DMS 273 (cell line): ENCODE data around the gene NHERF2.

Source experiments
- DNase-seq: peaks from one replicate; lab custom pipeline; 2025; ENCODE audit not compliant: unreplicated experiment; lab: John Stamatoyannopoulos, UW

NHERF2 gene

DNA sequence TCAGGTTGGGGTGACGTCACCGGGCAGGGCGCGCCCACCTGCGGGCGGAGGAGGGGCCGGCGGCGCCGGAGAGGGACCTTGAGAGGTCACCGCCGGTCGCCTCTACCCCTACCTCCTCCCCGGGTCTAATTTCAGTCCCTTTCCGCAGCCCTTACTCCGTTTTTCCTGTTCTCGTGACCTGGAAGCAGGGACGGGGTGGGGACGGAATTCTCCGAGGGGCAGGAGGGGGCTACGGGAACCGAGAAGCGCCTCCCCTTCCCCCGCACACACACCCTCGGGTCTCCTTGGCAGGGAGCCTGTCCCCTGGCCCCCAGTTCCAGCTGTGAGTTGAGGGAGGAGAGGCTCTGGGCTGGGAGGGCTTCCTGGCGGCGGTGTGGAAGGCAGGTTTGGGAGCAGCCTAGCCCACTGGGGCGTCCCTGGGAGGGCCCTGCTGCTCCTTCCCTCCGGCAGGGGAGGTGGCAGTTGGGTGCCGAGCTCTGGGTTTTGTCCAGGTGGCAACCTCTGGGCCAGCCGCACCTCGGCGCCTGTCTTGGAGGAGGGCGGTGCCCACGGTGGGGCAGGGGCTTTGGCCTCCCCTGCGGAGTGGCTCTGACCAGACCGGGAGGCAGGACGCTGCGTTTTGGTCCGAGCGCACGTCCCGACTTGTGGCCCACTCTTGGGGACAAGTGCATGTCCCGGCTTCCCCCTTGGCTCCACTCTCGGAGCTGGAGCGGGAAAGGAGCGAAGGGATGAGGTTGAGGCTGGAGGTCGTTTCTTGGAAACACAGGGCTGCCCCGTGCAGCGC lies 36.2 kb upstream of the NHERF2 start:
- DNase-seq, result peak; percentile 45

DNA sequence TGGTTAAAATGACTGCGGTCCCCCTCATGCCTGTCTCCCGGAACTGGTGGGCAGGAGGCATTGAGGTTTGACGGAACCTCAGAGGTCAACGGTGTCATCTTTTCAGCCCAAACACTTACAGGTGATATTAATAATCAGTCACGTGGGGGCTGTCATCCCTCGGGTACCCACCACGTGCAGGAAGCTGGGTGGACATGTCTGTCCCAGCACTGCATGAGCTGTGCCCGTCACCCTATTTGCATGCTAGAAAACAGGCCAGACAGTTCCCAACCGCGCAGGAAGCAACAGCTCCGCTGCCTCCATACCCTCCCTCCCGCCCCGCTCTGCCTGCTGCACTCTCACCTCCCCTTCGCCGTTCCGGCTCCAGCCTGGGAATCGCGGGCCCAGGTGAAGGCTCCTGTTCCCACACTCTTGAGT lies 35.6 kb upstream of the NHERF2 start:
- DNase-seq, result no peak

DNA sequence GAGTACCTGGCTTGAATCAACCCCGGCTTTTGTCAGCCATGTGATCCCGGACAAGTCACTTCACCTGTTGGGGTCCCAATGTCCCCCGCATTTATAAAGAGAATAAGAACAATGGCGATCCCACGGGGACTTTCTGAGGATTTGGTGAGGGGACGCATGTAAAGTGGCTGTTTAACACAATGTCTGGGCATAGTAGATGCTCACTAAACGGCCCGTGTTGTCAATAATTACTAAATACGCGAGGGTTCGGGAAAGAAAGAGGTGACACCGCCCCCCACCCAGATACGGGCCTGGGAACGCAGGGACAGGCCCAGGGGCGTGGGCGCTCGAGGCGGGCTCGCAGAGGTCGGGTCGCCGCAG lies 35.1 kb upstream of the NHERF2 start:
- no peak for DNase-seq

DNA sequence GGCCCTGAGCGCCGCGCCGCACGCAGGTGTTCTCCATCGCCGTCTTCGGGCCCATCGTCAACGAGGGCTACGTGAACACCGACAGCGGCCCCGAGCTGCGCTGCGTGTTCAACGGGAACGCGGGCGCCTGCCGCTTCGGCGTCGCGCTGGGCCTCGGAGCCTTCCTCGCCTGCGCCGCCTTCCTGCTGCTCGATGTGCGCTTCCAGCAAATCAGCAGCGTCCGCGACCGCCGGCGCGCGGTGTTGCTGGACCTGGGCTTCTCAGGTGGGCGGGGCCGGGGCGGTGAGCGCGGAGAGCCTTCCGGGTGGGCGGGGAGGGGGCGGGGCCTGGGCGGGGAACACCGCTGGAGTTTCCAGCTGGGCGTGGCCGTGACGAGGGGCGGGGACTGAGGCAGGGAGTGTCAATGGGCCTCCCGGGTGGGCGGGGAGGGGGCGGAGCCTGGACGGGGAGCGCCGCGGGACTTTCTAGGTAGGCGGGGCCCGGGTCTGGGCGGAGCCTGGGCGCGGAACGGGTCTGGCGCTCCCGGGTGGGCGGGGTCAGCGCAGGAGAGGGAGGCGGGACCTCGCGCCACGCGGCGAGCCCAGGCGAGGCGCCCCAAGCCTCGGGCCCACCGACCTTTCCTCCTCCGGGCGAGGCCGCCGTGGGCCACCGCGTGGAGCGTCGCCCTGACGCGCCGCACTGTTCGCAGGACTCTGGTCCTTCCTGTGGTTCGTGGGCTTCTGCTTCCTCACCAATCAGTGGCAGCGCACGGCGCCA lies 34.6 kb upstream of the NHERF2 start:
- peak; percentile 33 for DNase-seq

DNA sequence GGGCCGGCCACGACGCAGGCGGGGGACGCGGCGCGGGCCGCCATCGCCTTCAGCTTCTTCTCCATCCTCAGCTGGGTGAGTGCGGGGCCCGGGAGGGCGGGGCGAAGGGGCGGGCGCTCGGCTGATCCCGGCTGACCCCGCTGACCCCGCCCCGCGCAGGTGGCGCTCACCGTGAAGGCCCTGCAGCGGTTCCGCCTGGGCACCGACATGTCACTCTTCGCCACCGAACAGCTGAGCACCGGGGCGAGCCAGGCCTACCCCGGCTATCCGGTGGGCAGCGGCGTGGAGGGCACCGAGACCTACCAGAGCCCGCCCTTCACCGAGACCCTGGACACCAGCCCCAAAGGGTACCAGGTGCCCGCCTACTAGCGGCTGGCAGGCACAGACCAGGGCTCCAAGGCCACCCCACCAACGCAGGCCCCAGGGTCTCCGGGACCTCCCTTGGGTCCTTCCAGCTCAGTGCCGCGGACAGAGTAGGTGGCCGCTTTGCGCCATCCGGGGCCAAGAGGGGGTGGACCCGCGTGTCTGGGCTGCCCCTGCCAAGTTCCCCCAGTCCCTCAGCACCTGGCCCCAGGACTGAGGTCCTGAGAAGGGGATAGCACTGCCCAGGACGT lies 33.9 kb upstream of the NHERF2 start:
- no peak for DNase-seq

DNA sequence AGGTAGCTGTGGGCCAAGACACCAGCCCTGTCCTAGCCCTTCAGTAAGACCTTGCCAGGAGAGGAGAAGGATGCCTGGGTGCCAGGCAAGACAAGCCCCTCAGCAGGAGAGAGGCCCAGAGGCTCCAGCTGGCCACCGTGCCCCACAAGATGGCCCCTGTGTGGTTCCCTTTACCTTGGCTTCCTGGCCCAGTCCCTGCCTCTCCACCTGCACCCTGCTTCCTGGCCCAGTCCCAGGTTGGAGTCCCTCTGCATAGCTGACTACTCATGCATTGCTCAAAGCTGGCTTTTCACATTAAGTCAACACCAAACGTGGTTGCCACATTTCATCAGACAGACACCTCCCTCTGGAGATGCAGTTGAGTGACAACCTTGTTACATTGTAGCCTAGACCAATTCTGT lies 33.0 kb upstream of the NHERF2 start:
- DNase-seq, result peak; percentile 47

DNA sequence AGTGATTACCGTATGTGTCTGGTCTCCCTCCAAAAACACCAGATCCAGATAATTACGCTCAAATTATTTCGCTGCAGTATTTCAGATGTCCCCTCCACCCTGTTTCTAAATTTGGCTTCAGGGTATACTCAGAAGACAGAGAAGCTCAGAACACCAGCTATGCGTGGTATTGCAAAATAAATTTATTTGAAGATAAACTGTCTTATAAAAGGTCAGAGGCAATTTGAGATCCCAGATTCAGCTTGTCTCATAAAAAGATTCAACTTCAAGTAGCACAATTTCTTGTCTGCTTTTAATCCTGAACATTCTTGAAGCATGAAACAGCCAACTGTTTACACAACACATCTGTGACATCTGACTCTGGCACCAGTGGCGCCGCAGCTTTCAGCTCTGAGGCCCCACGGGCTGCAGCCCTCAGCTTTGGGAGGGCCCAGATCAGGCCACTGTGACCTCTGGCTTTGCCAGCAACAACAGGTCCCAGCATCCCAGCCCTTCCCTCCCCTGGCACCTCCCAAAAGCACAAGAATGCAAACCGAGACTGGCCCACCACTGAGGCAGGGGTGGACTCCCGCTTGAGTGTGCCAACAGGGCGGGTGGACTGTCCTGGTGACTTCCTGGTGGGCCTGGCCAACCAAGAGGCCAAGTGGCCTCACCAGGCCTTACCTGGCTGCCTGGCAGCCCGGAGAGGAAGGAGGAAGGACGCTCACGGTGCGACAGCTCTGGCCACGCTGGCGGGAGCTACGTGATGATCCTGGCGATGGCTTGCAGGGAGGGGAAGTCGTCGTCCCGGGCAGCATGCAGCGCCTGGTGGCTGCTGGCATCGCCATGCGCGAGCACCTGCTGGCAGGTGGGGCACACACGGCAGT lies 29.0 kb upstream of the NHERF2 start:
- DNase-seq, result no peak

DNA sequence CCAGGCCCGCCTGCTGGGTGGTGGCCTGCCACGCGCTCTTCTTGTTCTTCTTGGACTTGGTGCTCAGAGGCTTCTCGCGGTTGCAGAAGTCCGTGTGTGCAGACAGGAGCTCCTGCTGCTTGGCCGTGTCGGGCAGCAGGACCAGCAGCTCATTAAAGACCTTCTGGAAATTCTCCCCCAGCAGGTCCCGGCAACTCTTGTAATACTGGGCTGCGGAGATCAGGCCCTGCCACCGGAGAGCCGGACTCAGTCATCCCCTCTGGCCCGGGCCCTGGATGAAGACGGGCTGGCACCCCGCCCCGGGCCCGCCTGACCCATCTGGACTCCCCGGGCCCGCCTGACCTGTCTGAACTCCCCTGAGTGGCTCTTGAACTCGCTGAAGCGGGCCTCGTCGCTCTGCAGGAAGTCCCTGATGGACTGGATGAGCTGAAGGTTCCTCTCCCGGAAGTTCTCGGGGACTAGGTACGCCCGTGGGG lies 28.3 kb upstream of the NHERF2 start:
- DNase-seq, result no peak

DNA sequence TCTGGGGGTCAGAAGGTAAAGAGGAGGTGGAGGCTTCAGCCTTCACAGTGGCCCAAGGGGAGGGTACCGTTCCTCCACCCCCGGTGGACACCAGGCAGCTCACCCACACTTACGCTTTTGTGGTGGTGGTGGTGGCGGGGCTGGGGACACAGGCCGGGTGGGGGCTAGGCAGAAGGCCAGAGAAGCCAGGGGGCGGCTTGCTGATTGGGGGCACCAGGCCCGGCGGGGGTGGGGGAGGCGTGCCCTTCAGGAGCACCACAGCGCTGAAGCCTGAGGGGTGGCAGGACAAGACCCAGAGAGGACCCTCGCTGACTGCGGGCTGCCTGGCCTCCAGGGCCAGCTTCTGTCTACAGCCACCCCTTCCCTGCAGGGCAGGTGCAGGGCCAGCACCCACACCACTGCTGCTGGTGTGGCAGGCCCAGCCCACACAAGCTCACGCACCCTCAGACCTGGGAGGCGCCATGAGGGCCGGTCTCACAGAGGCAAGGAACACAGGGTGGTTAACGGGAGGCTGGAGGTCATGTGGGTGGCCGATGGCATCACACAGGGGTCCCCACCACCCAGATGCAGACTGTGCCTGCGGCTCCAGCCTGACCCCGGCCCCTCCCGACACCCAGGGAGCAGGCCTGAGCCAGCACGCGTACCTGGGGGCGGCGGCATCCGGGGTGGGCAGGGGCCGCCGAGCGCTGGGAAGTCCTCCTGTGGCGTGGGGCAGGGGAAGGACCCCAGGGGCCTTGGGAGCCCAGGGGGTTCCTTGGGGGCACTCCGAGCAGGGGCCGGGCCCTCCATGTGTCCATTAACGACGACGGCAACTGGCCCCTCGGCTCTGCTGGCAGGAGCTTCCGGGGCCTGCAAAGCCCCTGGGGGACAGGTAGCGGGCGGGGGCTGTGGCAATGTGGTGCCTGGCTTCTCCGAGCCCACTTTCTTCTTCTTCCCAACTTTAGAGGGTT lies 27.6 kb upstream of the NHERF2 start:
- no peak for DNase-seq

DNA sequence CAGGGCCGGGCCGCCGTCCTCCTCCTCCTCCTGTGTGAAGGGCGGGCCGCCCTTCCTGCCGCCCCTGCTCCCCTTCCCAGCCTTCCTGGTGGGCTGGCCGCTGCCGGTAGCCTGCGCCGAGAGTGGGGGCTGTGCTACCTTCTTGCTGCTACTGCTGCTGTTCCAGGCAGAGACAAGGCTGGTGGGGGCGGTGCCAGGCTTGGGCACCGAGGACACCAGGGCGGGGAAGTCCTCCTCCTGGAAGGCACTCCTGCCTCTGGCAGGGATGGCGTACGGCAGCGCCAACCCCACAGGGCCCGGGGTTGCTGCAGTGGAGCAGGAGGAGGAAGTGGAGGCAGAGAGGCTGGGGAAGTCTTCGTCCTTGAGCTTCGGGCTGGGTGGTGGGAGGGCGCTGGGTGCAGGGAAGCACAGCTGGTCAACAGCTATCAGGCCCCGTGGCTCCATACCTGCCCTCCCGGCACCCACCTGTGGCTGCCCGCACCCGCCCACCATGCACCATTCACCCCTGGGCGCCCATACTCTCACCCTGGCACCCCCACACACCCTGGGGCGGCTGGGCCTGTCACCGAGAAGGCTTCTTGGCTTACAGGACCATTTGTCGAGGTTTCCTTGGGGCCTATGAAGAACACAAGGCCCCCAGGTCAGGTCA lies 26.7 kb upstream of the NHERF2 start:
- no peak for DNase-seq

DNA sequence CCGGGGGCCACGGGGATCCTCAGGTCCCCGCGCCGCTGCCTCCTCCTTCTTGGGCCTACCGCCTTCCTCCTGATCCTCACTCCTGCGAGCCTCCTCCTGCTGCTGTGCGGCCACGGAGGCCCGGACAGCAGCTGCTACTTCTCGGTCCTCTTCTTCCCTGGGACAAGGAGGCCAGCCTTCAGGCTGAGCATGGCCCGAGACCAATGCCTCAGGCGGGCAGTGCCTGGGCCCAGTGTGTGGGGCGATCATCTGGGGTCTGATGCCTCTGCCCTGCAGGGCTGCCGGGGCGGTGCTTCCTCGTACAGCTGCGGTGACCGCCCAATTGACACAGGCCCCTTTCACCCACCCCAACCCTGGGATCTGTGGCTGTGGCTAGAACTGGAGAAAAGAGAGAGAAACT lies 25.7 kb upstream of the NHERF2 start:
- no peak for DNase-seq

DNA sequence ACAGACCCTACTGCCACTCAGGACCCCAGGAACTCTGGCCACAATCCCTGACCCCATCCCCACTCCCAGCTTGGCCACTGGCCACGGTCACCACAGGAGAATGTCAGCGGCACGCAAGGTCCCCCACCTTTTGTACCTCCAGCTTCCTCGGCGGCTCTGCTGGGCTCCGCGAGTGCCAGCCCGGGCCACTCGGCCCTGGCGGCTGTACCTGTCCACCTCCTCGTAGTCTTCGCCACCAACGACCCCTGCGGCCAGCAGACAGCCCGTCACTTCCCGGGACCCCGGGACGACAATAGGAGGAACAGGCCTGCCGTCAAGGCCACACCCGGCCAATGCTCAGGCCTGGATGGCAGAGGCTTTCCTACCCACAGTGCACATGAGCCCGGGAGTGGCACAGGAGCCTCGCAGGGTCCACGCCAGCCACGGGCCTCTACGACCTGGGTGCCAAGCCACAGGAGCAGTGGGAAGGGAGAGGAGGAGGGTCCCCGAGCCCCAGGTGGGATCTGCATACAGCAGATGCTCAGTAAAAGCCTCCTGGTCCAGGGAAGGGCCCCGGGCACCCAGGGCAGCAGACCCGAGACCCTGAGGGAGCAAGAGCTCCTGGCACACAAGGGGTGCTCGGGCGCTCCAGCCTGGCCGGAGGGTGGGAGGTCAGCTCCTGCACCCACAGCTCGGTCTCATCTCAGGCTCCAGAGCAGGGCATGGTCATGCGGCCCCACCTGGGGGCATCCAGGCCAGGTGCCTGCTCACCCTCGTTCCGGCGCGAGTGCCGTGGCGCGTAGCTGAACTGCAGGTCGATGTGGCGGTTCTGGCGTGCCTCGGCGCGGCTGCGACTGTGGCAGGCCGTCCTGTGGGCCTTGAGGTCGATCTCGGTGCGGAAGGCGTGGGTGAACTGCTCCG lies 25.0 kb upstream of the NHERF2 start:
- no peak for DNase-seq

DNA sequence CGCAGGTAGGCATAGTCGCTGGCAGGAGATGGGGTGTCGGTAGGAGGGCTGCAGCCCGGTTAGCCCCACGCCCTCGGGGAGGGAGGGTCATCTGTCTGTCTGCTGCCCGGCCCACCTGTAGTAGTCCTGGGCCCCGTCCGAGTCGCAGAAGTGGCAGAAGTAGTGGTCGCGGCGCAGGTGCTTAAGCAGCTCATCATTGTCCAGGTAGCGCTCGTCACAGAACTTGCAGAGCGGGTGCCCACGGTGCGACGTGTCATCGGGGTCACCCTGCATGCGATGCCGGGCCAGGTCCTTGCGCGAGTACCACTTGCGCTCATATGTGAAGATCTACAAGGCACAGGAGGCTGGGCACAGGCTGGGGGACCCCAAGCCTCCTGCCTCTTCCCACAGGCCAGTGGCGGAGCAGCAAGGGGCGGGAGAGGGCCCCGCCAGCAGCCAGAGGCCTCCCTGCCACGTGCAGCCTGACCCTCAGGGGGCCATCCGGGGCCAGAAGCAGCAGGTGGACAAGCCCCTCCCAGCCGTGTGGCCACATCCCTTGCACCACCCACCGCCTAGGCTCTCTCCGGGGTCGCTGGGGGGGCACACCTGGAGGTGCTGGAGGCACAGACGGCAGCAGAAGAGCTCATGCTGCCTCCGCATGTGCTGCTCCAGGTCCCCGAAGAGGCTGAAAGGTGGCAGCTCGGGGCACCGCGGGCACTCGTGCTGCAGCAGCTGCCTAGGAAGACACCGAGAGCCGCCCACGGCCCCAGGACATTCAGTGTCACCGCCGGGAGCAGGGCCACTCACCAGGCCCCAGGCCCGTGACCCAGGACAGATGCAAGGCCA lies 24.1 kb upstream of the NHERF2 start:
- DNase-seq, result no peak

DNA sequence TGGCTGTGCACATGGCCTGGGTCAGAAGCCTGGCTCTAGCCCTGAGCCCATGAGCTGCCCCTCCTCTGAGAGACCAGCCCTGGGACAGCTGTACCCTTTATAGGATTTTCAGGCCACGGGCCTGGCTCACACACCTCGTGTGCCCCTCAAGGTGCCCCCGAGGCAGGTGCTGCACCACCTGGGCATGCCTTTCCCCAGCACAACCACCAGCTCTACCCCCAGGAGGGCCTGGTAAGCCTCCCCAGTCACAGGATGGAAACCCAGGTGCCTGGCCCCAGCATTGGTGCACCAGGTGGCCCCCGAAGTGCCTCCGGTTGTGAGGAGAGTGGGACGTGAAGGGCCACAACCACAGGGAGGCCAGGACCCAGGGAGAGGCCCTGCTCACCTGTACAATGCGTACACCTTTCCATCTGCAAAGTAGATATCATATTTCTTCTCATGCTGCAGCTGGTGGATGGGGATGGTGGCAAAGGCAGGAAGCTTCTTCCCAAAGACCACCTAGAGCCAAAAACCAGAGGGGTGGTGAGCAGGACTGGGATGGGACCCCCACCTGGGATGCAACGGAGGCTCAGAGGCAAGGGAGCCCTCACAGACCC lies 23.4 kb upstream of the NHERF2 start:
- no peak for DNase-seq

DNA sequence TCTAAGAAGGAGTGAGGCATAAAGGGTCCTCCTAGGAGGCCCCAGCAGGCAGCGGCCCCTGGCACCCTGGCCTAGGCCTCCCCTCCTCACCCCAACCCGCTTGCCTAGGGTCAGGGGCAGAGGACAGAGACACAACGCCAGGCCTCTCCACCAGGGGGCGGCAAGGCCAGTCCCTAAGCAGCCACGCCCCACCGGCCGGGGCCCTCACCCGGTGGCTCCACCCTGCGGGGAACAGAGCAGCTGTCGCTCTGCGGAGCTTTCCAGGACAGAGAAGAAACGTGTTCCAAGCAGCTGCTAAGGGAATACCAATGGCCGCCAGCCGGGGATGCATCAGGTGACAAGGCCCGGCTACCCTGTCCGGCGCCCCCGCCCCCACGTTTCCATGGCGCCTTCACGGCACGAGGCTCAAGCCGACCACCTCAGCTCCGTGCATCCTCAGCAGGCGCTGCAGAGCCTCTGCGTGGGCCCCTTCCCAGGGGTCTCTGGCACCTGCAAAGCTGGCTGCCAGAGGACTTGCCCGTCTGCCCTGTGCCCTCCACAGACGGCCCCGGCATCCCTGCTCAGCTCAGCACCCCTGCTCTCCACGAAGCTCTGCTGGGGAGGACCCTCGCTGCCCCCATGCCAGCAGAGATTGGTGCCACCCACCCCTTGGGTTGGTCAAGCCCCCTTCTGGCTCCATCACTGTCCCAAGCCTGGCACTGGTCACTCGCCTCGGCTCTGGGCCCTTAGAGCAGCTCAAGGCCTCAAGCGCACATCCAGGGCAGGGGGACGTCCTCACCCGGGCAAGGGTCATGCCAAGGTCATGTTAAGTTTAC lies 22.7 kb upstream of the NHERF2 start:
- DNase-seq, result peak; percentile 99

DNA sequence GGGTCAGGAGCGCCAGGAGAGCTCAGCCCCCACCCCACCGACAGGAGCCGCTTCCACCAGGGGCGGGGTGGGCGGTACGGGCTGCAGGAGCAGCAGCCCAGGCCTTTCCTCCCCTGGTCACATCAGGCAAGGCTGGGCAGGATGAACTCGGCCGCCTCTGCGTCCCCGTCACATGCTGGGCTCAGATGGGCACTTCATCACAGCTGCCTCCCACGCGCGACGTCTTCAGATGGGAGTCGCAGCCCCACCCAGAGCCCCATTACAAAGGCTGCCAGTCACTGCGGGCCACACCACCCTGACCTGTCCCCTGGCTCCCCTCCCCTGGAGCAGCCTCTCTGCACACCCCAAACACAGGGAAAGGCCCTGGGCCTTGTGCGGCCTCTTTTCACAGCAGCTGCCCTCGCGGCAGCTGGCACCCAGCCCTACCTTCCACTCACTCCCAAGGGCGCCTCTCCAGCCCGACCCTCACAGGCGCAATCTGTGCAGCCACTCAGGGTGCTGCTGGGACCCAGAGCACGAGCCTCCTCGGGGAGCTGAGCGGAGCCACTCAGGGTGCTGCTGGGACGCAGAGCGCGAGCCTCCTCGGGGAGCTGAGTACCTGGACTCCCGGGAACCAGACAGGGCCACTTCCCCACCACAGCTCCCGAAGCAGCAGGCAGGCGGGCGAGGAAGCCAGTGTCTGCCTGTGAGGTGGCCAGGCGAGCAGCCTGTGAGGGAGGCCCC lies 21.7 kb upstream of the NHERF2 start:
- DNase-seq, result peak; percentile 83
